Aorta (tissue), 5 donors: ENCODE results near the gene INSM2. TPM values are rescaled to one million over a fixed set of nuclear protein-coding genes. Genes with fewer than 3 reads are reported as not detected.
A peak's percentile ranks its signal among the peaks of the same experiment; 100 is the strongest.

Experiments
- ATAC-seq: fragments of 200-7000 bp; cut with Tn5 transposase; one replicate; pipeline ENCODE4 v1.9.1; 2022; ENCODE audit warnings: moderate library complexity; ENCODE audit not compliant: low FRiP score
- DNase-seq, 2 donors: peaks; one replicate each; pipeline ENCODE4 v3.0.0-alpha.2; 2020
- H3K27ac ChIP-seq, 2 donors: one replicate each; pipeline ENCODE4 v1.5.1; 2013; ENCODE audit warnings: low read length in 2 of 2, mild to moderate bottlenecking in 2 of 2, moderate library complexity in 2 of 2, control low read depth in 1 of 2, inconsistent platforms in 1 of 2, low read depth in 1 of 2
- H3K27me3 ChIP-seq, 2 donors: one replicate each; pipeline ENCODE4 v1.6.1; 2013; ENCODE audit warnings: control low read depth in 1 of 2, low read length in 1 of 2, mild to moderate bottlenecking in 1 of 2, moderate library complexity in 1 of 2; ENCODE audit not compliant: insufficient read depth in 2 of 2, control insufficient read depth in 1 of 2
- H3K36me3 ChIP-seq, 2 donors: one replicate each; pipeline ENCODE4 v1.6.1; 2013; ENCODE audit warnings: control low read depth in 1 of 2, low read length in 1 of 2, mild to moderate bottlenecking in 1 of 2; ENCODE audit not compliant: insufficient read depth in 2 of 2, control insufficient read depth in 1 of 2
- H3K4me1 ChIP-seq, 2 donors: one replicate each; pipeline ENCODE4 v1.6.1; 2013; ENCODE audit warnings: low read length in 2 of 2, control low read depth in 1 of 2, mild to moderate bottlenecking in 1 of 2, moderate library complexity in 1 of 2; ENCODE audit not compliant: insufficient read depth in 2 of 2, control insufficient read depth in 1 of 2
- H3K4me3 ChIP-seq, 2 donors: one replicate each; pipeline ENCODE4 v1.5.1; 2013; ENCODE audit warnings: low read length in 2 of 2, control low read depth in 1 of 2, mild to moderate bottlenecking in 1 of 2
- H3K9me3 ChIP-seq: one replicate; pipeline ENCODE4 v1.6.1; 2013; ENCODE audit warnings: mild to moderate bottlenecking, low read length; ENCODE audit not compliant: control insufficient read depth
- WGBS, 2 donors: extraction: QIAGEN DNeasy Blood & Tissue Kit; methylation state at CpG; one replicate each; pipeline ENCODE4 v1.1.7; 2013; 5-methylcytosine and 5-hydroxymethylcytosine counted together
- intact Hi-C, 2 donors: fragments of 100-400 bp; cut with DNase I; formaldehyde crosslinking; loops; one replicate each; pipeline versions ENCODE4 v1.14.2 to v1.15.0; 2022
- polyA plus RNA-seq, 2 donors: library from polyadenylated mRNA; stranded (reverse); fragments of 200-250 nt; gene quantifications; one replicate each; pipeline ENCODE4 v1.2.3, GENCODE V29; 2013
- total RNA-seq, 2 donors: library from RNA; stranded (reverse); fragmentation: NEBNext Ultra II Directional; extraction: Animal tissue kit (Norgen Biotek cat#: 25700); gene quantifications; one replicate each; pipeline ENCODE4 v1.2.1, GENCODE V29; 2021
- donor health status: healthy with polysubstance abuse.
- donor health status: Bipolar disorder and iron deficiency.
- donor health status: DM: no; HTN: no; CAD: no.
- donor health status: DM: no; HTN: no; CAD: no.
- donor health status: DM: yes; HTN: yes; CAD: no.

INSM2 gene
- total and polyA plus RNA-seq, 4 donors: not detected

DNA sequence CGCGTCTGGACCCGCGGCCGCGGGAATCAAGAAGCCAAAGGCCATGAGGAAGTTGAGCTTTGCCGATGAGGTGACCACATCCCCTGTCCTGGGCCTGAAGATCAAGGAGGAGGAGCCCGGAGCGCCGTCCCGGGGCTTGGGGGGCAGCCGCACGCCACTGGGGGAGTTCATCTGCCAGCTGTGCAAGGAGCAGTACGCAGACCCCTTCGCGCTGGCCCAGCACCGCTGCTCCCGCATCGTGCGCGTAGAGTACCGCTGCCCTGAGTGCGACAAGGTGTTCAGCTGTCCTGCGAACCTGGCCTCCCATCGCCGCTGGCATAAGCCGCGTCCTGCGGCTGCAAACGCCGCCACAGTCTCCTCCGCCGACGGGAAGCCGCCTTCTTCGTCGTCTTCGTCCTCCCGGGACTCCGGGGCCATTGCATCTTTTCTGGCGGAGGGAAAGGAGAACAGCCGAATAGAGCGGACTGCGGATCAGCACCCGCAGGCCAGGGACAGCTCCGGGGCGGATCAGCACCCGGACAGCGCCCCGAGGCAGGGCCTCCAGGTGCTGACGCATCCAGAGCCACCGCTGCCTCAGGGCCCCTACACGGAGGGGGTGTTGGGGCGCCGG is 1.0 kb downstream of the INSM2 start:
- no peaks in the 10 kb centered on the region for H3K27me3 ChIP-seq
- H3K27ac ChIP-seq: no peak overlapping the region
- ATAC-seq (peak; percentile 93), DNase-seq (peak; percentile 75 to 87)
- 3 to 4% methylated on average over 50 to 55 of the region's 55 CpGs for WGBS, 2 donors
- no peaks in the 10 kb centered on the region for H3K4me1 ChIP-seq
- H3K9me3 ChIP-seq: no peaks in the 10 kb centered on the region
- no peak overlapping the region for H3K4me3 ChIP-seq
- intact Hi-C loops: no loop called here
- no peaks in the 10 kb centered on the region for H3K36me3 ChIP-seq

DNA sequence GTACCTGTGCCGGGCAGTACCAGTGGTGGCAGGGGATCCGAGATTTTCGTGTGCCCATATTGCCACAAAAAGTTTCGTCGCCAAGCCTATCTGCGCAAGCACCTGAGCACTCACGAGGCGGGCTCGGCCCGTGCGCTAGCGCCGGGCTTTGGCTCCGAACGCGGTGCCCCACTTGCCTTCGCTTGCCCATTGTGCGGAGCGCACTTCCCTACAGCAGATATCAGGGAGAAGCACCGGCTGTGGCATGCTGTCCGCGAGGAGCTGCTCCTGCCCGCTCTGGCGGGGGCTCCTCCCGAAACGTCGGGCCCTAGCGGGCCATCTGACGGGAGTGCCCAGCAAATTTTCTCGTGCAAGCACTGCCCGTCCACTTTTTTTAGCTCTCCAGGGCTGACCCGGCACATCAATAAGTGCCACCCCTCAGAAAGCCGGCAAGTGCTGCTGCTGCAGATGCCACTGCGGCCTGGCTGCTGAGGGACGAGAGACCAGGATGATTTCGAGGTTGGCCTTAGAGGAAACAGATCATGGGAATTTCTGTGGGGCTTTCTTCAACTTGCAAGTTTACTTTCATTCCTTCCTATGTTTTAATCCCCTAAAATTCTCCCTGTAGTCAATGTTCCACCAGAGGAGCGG is 1.6 kb downstream of the INSM2 start:
- H3K4me3 ChIP-seq: no peak overlapping the region

DNA sequence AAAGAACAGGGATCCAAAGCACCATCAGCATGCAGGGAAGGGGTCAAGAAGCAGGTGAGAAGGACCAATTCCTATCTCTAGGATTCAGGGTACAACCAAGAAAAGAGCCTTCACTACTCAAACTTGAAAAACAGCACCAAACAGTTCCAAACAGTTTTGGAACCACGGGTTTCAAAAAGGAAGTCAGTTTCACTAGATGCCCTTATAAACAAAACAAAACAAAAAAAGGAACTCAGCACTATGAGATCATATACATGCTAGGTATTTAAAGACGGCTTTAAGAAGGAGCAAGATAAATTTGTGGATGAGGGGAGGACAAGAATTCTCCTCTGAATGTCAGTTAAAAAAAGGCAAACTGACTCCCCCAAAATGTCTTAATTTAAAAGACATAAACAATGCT is 6.0 kb downstream of the INSM2 start:
- no peak for ATAC-seq
- H3K4me1 ChIP-seq: no peaks in the 10 kb centered on the region
- H3K36me3 ChIP-seq: no peaks in the 10 kb centered on the region
- intact Hi-C loops: no loop called here
- H3K4me3 ChIP-seq: no peak overlapping the region
- WGBS, 2 donors: 63 to 73% methylated on average over 2 of the region's 2 CpGs
- no peak overlapping the region for H3K27ac ChIP-seq
- DNase-seq: no peak
- H3K9me3 ChIP-seq: no peaks in the 10 kb centered on the region
- H3K27me3 ChIP-seq: no peaks in the 10 kb centered on the region

More for the DNA sequence above, 1.6 kb downstream of the INSM2 start:
- WGBS, 2 donors: 6 to 9% methylated on average over 37 of the region's 37 CpGs
- no peak overlapping the region for H3K27ac ChIP-seq
- H3K36me3 ChIP-seq: no peaks in the 10 kb centered on the region
- no peak for DNase-seq
- H3K27me3 ChIP-seq: no peaks in the 10 kb centered on the region
- intact Hi-C loops: no loop called here
- no peak for ATAC-seq
- no peaks in the 10 kb centered on the region for H3K4me1 ChIP-seq
- H3K9me3 ChIP-seq: no peaks in the 10 kb centered on the region

DNA sequence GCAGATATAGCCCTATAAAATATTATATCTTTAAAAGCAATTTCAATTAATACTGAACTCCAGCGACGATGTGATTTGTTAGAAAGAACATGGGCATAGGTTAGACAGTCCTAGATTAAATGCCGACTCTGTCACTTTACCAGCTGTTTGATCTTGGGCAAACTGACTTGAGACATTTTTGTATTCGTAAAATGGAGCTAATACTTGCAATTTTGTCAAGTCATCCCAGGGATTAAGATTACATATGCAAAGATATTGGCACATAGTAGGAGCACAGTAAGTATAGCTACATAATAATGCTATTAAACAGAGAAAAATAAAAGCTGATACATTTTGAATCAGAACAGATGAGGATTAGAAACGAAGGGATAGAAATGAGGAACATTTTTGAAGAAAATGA is 9.0 kb downstream of the INSM2 start:
- no peak for DNase-seq
- no peaks in the 10 kb centered on the region for H3K9me3 ChIP-seq
- no peak overlapping the region for H3K27ac ChIP-seq
- H3K4me1 ChIP-seq: no peaks in the 10 kb centered on the region
- ATAC-seq: no peak
- no peaks in the 10 kb centered on the region for H3K36me3 ChIP-seq
- no peaks in the 10 kb centered on the region for H3K27me3 ChIP-seq
- intact Hi-C loops: no loop called here
- H3K4me3 ChIP-seq: no peak overlapping the region
- WGBS, 2 donors: 94 to 95% methylated on average over 5 of the region's 5 CpGs

DNA sequence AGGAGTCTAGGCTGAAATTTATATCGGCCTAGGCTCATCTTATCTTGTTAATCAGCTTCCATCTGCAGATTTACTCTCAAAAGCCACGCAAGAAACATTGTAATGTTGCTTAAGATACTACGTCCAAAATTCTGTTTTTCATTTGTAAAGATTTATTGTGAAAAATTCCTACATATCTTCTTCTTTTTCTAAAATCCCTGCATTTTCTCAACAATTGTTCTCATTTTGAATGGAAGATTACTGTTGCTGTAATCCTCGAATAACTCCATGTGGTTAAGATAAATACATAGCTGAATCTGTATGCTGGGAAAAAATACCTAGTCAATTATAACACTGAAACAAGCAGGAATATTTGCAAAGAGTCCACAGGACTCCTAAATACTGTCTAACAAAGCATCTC is 15.6 kb downstream of the INSM2 start:
- intact Hi-C loops: no loop called here
- Histone ChIP-seq H3K4me3 (no peak overlapping the region), H3K9me3 (no peaks in the 10 kb centered on the region), H3K4me1 (no peaks in the 10 kb centered on the region), H3K27me3 (no peaks in the 10 kb centered on the region), H3K36me3 (no peaks in the 10 kb centered on the region), H3K27ac (no peak overlapping the region)
- no peak for DNase-seq
- no peak for ATAC-seq
- 88% methylated on average over 4 of the region's 4 CpGs for WGBS, 2 donors

DNA sequence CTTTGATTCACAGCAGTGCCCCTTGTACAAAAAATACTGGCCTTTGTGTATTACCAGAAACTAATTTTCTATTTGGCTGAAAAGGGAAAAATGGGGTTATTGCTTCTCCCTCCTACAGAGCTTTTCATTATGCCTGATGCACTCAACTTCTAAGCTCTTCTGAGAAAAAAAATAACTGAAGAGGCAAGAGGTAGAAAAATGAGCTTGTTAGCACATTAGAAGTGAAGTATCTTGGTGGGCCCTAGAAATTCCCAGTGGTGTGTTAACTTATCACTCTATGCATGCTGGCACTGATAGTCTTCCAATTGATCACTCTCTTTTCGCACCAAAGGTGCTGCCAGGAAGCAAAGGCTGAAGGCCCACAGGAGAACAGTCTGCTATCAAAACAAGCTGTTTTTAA is 17.1 kb downstream of the INSM2 start:
- DNase-seq: no peak
- intact Hi-C loops: no loop called here
- 98 to 100% methylated on average over 1 of the region's 1 CpG for WGBS, 2 donors
- ATAC-seq: no peak
- Histone ChIP-seq H3K4me3 (no peak overlapping the region), H3K27ac (no peak overlapping the region), H3K9me3 (no peaks in the 10 kb centered on the region), H3K27me3 (no peaks in the 10 kb centered on the region), H3K36me3 (no peaks in the 10 kb centered on the region), H3K4me1 (no peaks in the 10 kb centered on the region)

DNA sequence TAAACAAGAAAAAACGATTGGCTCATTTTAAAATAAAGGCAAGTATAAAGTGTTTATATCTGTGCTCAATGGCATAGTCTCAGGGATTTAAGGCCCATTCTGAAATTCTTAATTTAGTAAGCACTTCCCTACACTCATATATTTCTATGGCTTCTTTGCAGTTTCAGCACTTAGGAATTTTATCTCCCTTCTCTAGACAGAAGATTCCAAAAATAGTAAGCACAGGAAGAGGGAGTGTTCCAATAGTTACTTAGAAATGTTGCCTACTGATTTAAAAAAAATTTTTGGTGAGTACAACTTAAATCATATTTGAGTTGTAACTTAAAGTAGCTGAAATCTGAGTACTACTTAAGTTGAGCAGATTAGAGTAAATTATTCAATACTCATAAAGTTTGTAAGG is 19.8 kb downstream of the INSM2 start:
- intact Hi-C loops: no loop called here
- no peak overlapping the region for H3K27ac ChIP-seq
- DNase-seq: no peak
- WGBS, 2 donors: 16 to 17% methylated on average over 1 of the region's 1 CpG
- H3K4me1 ChIP-seq: peaks cover 0 to 2% of the 10 kb centered on the region in 2 donors
- no peaks in the 10 kb centered on the region for H3K36me3 ChIP-seq
- H3K27me3 ChIP-seq: no peaks in the 10 kb centered on the region
- no peak for ATAC-seq
- H3K4me3 ChIP-seq: no peak overlapping the region
- no peaks in the 10 kb centered on the region for H3K9me3 ChIP-seq

DNA sequence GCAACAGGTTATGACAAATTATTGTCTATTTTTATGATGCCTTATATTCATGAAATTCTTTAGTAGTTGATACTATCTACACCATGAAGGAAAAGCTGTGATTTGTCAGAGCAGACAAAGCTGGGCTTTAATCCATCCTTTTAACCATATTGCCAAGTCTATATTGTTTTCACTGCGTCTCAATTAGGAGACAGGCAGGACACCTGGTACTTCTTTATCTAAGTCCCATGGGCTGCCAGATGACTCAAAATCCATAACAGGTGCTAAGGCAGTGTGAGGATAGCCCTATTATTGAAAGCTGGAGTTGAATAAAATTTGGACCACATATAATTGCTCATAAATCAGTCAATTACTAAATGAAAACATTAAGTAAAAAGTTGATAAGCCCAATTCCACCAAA is 22.6 kb downstream of the INSM2 start:
- Histone ChIP-seq H3K27ac (no peak overlapping the region), H3K4me1 (peaks cover 0 to 2% of the 10 kb centered on the region in 2 donors), H3K9me3 (no peaks in the 10 kb centered on the region), H3K36me3 (no peaks in the 10 kb centered on the region), H3K27me3 (no peaks in the 10 kb centered on the region), H3K4me3 (no peak overlapping the region)
- intact Hi-C loops: no loop called here
- no peak for ATAC-seq
- 67 to 79% methylated on average over 1 of the region's 1 CpG for WGBS, 2 donors
- DNase-seq: no peak

DNA sequence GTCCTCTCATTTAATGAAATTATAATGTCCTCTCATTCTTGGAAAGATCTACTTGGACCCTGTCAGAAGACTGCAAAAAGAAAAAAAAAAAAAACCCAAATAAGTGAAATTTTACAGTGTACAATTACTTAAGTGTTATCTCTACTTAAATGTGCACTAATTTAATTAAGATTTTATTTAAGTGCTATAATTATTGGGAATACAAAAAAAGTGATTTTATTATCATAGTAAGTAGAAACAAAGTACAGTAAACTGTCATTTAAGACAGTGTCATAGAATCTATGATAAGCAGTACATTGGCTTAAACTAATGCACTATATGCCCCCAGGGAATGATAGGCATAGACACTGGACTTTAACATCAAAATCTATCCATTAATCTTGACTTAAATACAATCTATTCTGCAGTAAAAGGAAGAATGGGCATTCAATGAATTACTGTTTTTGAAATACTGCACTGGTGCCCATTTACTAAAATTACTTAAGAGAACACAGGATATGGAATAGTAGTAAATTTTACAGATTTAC is 23.3 kb downstream of the INSM2 start:
- H3K36me3 ChIP-seq: no peaks in the 10 kb centered on the region
- DNase-seq: no peak
- ATAC-seq: no peak
- no peak overlapping the region for H3K4me3 ChIP-seq
- H3K9me3 ChIP-seq: no peaks in the 10 kb centered on the region
- intact Hi-C loops: no loop called here
- H3K27ac ChIP-seq: no peak overlapping the region
- no peaks in the 10 kb centered on the region for H3K27me3 ChIP-seq
- peaks cover 0 to 2% of the 10 kb centered on the region in 2 donors for H3K4me1 ChIP-seq
